ENCODE measurements around the gene PRR16.

DNA sequence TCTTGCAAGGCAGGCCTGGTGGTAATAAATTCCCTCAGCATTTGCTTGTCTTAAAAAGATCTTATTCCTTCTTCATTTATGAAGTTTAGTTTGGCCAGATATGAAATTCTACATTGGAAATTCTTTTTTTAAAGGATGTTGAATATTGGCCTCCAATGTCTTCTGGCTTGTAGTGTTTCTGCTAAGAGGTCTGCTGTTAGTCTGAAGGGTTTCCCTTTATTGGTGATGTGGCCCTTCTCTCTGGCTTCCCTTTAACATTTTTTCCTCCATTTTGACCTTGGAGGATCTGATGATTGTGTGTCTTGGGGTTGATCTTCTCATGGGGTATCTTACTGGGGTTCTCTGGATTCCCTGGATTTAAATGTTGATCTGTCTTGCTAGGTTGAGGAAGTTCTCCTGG lies 33.5 kb upstream of the PRR16 start:
- no peak for TF ChIP-seq YY1 (IDR thresholded peaks at IDR 0.05; ENCODE audit: insufficient read depth, insufficient read length)
- TF ChIP-seq ZNF274 (IDR thresholded peaks at IDR 0.05; ENCODE audit: low read depth, low read length): no peak
